GM21825 (cell line): ENCODE results near the gene SNIP1.
"Not testable (repeated sequence)": the region's sequence is repeated elsewhere in the genome, so short reads cannot be mapped to it uniquely, and the experiment has no call there.

Source experiments
- ATAC-seq: cut with Tn5 transposase; IDR thresholded peaks from one replicate; pipeline ENCODE4 v1.9.1; 2021; ENCODE audit warnings: mild to moderate bottlenecking, moderate library complexity; ENCODE audit not compliant: unreplicated experiment

Gene SNIP1

DNA sequence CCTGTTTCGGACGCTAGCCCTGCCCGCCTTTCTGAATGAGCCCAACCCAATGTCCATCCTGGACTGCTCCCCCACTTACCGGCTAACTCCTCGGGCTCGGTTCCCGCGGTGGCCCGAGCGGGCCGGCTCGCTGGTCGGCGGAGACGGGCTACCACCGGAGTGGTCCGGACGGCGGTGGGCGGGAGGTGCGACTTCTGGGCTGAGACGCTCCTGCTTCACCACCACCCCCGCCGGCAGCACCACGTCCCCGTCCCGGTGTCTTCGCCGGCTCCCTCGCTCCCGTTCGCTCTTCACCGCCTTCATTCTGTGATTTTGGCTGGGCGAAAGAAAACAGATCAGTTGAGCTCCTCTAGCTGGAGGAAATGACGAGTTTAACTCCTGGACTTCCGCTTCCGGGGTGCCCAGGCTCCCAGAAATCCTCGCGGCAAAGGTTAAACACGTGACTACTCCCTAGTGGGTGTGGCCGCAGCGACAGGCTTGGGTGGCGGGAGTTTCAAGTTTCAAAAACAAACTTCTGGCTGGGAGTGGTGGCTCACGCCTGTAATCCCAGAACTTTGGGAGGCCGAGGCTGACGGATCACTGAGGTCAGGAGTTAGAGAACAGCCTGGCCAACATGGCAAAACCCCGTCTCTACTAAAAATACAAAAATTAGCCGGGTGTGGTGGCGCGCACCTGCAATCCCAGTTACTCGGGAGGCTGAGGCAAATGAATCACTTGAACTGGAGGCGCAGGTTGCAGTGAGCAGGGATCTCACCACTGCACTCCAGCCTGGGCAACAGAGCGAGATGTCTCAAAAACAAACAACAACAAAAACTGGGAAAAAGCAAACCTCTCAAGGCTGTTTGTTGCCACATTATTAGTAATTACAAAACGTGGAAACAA, at the start of gene SNIP1:
Gene SNIP1, minus strand, starts transcription at position 367 of the 882 bp plus-strand sequence. Its CDS starts 64 bp downstream, at position 303.
- ATAC-seq: peak; percentile 80

DNA sequence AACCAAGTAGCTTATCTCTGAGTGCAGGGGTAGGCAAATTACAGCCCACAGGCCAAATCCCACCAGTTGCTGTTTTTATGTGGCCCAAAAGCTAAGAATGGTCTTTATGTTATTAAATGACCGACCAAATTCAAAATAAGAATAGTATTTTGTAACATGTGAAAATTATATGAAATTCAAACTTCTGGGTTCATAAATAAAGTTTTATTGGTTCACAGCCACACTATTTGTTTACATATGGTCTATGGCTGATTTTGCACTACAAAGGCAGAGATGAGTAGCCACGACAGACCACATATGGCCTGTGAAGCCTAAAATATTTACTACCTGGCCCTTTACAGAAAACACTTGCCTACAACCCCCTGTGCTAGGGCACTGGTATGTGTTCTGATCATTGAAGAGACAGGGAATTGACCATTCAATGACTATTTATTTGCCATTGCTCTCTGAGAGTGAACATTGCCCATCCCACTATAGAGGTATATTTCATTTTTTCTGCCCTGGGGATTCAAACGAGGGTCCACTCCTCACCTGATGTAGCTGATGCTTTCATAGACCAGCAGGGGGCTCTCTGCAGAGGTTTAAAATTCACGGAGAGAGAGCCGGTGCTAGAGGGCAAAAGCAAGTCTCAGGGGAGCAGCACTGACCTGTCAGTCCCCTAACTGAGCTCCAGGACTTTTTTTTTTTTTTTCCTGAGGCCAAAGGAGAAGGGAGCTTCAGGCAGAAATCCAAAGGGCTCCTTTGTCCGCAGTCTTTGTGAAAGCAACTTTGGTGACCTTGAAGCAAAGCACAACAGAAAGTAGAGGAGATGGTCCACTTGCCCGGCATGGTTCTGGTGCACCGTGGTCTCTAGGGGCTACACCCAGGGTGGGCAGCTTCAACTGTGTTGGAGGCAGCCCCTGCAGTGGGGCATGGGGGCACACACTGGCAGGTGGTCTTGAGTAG, 48.9 kb upstream of the SNIP1 start:
- ATAC-seq: no peak

DNA sequence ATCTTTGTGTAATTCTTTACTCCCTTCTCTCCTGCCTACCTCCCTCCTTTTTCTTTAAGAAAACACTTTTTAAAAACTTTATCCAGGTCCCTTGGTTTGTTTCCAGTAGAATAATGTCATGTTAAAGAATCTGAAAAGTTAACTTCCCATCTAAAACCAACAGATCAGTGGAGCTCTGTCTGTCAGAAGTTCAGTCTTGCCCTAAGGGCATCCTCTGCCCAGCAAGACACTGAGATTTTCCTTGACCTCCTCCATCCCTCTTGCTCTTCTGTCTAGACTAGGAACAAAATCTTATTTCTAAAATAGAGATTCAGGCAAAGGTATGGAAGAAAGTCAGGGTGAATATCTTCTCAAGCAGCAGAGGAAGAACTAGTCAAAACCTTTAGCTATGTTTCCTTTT, 47.3 kb upstream of the SNIP1 start:
- no peak for ATAC-seq

GRCh38 chr1:37599940-37600339, 45.8 kb upstream of the SNIP1 start:
- ATAC-seq: no peak

- no peak for ATAC-seq
Observed at GRCh38 chr1:37596182-37596667, 42.1 kb upstream of the SNIP1 start.

DNA sequence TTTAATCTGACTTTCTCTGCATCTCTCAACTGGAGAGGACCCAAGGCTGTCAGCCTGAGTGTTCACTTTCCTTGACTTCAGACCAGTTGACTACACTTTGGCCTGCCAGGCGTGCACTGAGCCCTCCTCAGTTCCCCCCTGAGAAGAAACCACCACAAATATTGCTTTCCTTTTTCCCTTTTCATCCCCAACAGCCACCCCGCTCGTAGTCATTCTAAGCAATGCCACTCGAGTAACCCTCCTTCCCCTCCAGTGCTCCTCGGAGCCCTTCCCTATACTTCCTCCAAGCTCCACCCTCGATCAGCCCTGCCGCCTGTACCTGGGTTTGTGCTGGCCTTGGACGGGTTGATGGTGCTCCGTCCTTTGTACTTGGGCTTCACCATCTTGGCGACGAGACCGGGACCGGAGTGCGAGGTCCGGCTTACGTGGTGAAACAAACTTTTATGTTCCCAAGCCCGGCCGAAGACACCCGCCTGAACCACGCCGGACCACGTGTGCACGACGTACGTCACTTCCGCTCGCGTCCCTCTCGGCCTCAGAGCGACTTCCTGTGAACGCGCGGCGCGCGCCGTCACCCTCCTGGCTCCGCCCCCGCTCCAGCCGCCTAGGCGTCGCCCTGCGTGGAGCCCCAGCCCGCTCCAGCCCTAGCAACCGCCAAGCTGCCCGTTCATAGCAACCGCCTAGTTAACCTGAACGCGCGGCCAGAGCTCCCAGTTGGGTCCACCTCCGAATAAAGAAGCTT, 41.5 kb upstream of the SNIP1 start, which contains the start of gene GNL2:
Gene GNL2, minus strand, starts transcription at position 498 of the 742 bp plus-strand sequence. Its CDS starts 115 bp downstream, at position 383.
- peak; percentile 96 for ATAC-seq

DNA sequence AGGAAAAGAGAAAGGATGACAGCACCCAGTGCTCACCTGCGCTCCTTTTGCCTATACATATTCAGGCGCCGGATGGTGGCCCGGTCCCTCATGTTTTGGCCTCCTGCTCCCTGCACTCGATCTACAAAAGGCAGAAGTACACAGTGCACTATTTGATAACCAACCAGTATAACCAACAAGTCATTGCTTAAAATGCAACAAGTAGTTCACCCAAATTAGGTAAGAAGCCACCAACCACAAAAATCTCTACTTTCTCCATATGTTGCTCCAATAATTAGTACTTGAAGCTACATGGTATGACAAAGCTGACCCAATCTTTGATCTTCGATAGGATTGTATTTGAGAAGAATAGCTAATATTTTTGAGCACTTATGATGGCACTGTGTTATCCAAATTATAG, 39.6 kb upstream of the SNIP1 start:
- no peak for ATAC-seq

DNA sequence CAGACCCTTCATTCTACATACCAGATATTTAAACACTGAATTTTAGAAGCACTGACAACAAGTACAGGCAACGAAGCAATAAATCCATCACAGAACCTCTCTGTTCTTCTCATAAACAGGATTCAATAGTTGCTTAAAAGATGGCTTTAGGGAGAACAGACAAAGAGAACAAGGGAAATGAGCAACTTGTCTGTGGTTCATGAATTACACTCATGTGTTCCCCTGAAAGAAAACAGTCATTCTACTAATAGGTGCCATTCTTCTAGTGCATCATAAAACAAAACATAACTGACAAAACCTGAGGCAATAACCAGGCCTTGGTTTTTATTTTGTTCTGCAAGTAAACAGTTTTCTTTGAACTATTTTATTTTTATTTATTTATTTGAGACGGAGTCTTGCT, 34.8 kb upstream of the SNIP1 start:
- no peak for ATAC-seq

GRCh38 chr1:37584544-37584943, 30.5 kb upstream of the SNIP1 start:
- not testable (repeated sequence) for ATAC-seq

DNA sequence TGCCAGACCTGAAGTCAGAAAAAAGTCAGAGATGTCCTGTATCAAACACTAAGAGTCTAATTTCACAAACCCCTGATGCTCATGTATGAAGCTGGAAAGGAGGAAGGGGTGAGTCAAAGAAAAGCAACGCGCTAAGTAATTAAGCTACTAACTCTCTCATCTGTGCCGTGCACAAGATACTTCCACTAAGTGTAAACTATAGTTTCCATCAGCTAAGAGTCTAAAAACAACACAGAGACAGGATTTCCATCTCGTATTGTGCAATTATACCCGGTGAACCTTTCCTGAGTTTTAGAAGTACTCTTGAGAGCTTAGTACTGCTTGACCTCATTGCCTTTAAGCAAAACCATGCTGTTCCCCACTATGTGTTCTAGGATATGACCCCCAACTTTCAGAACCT, 21.6 kb upstream of the SNIP1 start:
- no peak for ATAC-seq

GRCh38 chr1:37574834-37575480, 20.9 kb upstream of the SNIP1 start:
- no peak for ATAC-seq

DNA sequence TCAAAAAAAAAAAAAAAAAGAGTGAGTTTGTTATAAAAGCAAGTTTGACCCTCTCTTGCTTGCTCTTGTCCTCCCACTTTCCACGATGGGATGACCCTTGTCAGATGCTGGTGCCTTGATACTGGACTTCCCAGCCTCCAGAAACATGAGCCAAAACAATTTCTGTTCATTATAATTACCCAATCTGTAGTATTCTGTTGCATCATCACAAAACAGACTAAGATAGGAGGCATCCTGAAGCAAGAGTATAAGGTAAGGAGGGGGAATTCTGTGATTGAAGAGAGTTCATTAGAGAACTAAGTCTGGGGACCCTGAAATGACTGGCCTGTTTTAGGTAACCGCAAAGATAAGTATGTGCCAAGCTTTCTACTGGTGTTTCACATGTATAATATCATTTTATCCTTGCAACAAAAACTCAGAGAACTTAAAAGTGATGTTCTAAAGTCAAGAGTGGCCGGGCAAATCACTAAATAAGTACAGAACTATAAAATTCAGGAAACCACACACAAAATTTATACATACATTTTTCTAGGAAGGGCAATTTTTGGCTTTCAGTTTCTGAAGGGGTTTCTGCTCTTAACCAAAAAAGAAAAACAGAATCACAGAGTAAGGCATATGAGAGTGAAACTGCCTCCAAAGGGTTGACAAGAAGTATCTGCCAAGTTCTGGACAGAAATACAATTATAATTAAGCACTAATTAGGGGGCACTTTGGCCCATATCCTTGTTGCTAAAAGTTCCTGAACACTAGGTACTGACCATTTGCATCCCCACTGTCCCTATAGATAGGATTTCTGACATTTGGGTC, 16.6 kb upstream of the SNIP1 start:
- ATAC-seq: no peak

DNA sequence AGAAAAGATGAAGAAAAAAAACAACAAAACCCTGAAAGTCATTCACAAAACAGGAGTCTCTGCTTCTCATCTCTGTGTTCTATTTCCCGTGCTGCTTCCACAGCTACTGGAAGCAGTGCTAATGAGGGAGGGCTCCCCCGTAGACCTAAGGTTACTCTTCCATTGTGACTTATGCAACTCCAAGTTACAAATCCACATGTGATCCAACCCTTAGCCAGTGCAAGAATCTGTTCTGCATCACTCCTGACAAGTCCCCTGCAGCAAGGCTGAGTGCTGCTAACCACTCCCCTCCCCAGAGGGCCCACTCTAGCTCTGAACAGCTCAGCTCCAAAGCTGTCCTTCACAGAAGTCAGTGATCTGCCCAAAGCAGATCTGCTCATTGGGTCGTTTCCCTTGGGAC, 12.9 kb upstream of the SNIP1 start:
- ATAC-seq: no peak

DNA sequence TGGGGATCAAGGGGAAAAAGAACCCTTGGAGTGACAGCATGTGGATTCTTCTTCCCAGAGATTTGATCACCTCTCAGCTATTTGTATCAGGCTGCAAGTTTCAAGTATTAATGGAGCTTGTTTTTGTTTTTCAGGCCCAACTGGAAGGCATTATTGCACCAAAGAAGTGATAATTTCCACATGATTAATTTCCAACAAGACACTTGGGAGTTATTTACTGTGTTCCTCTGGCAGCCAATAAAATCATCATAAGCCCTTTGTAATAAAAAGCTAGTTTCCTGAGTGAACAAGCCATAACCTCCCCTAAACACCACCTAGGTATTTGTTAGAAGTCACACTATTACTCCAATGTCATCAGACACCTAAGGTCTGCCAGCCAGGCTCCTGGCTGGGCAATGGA, 10.8 kb upstream of the SNIP1 start:
- ATAC-seq: no peak

DNA sequence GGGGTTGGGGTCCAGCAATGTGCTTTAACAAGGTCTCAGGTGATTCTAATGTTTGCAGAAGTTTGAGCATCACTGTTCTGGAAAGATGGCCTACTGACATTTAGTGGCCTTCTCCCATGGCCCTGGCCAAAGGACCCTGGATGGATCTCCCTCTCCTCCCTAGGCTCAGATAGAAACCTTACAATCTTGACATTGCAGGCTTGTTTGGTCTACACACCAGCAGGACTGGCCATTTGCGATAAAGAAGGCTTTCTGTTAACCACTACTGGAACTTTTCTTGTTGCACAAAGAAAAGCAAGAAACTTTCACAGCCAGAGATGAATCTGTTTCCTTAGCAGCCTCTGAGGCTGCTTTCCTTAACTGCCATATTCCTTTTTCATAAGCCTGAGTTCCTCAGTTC, 8.9 kb upstream of the SNIP1 start:
- ATAC-seq: no peak

GRCh38 chr1:37561133-37562132, 7.3 kb upstream of the SNIP1 start:
- no peak for ATAC-seq

- ATAC-seq: no peak
Observed at GRCh38 chr1:37560401-37561132, 6.5 kb upstream of the SNIP1 start.
